ENCODE results near the gene OSBPL6. TPM values are rescaled to one million over a fixed set of nuclear protein-coding genes. Genes with fewer than 3 reads are reported as not detected.
A peak's percentile ranks its signal among the peaks of the same experiment; 100 is the strongest.

Gene OSBPL6
- total RNA-seq, 1 experiment from 2014 or later = 2.3 TPM

DNA sequence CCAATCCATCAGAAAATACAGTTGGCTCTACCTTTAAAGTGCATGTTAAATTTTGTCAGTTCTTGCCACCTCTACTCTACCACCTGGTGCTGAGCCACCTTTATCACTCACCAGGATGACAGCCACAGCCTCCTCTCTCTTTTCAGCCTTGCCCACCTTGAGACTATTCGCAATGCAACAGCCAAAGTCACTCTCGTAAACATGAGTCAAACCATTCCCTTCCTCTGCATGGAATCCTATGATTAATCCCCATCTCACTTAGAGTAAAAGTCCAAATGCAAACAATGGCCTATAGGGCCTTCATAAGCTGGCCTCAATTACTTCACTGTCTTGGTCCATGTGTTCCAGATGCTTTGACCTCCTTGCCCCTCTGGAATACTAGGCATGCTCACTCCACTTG, 5.8 kb upstream of the OSBPL6 start:
- no peak for TF ChIP-seq CTCF (IDR thresholded peaks at IDR 0.05; ENCODE audit: unreplicated experiment)
- intact Hi-C loops (cut with micrococcal nuclease; ENCODE audit: unreplicated experiment) = no loop called here

DNA sequence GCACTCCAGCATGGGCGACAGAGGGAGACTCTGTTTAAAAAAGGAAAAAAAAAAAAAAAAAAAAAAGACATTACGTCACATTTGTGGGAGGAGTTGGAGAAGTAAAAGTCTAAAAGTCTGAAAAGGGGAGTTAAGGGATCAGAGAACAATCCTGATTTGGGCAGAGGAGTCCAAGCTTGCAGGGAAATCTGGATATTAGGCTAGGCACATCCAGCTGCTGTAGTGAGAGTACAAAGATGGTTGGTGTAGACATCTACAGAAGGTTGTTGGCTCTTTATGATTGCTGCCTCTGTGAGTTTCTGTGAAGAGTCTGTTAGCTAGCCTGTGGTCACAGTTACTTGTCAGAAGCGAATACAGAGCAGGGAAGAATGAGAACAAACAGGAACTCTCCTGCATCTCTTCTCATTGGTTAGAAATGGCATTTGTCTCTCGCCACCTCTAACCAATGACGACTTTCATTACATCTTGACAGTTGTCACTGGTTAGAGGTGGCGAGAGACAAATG, 3.3 kb upstream of the OSBPL6 start:
- Mint-ChIP-seq H3K9me3 (ENCODE audit: low read depth, unreplicated experiment) (no peaks in the 10 kb centered on the region), H3K27ac (ENCODE audit: unreplicated experiment) (no peak overlapping the region), H3K4me1 (ENCODE audit: low read depth, unreplicated experiment) (no peaks in the 10 kb centered on the region), H3K36me3 (ENCODE audit: insufficient read depth, unreplicated experiment) (peaks cover 22% of the 10 kb centered on the region), H3K4me3 (ENCODE audit: low read depth, unreplicated experiment) (no peak overlapping the region), H3K27me3 (ENCODE audit: unreplicated experiment) (peaks cover 23% of the 10 kb centered on the region)
- intact Hi-C loops (cut with micrococcal nuclease; ENCODE audit: unreplicated experiment) = no loop called here
- CTCF ChIA-PET = interaction anchor here (0.7 kb wide), 1 partner anchor 32 kb away, joined by 5 read pairs; no protein-coding TSS in a partner anchor
- BruUV-seq (replicated peaks) = no TSS peak
- no peak for TF ChIP-seq CTCF (IDR thresholded peaks at IDR 0.05; ENCODE audit: unreplicated experiment)
- no peak for DNase-seq

More for the DNA sequence above, 5.8 kb upstream of the OSBPL6 start:
- CTCF ChIA-PET = no interaction called here
- Mint-ChIP-seq H3K36me3 (ENCODE audit: insufficient read depth, unreplicated experiment) (peaks cover 3% of the 10 kb centered on the region), H3K27ac (ENCODE audit: unreplicated experiment) (no peak overlapping the region), H3K9me3 (ENCODE audit: low read depth, unreplicated experiment) (no peaks in the 10 kb centered on the region), H3K27me3 (ENCODE audit: unreplicated experiment) (peaks cover 32% of the 10 kb centered on the region), H3K4me3 (ENCODE audit: low read depth, unreplicated experiment) (no peak overlapping the region), H3K4me1 (ENCODE audit: low read depth, unreplicated experiment) (no peaks in the 10 kb centered on the region)
- DNase-seq = no peak
- BruUV-seq (replicated peaks) = no TSS peak

DNA sequence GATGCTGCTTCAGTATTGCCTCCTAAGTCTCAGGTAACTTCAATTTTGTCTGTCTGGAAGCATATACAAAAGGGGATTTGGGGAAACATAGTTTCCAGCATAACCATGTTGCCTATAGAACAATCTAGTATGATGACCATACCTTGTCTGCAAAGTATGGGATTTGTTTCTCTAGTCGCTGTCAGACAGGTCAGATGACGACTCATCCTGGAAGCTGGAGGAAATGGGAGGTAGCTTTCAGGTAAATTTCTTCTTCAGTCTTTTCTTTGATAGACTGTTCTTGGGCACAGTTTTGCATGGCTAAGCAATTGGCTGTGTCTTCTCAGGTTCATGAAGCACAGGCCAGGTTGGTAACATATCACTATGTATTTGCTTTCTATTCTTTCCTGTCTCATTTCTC, 2.8 kb upstream of the OSBPL6 start:
- H3K27me3 Mint-ChIP-seq (ENCODE audit: unreplicated experiment) = peaks cover 23% of the 10 kb centered on the region
- H3K4me3 Mint-ChIP-seq (ENCODE audit: low read depth, unreplicated experiment) = no peak overlapping the region
- no peak overlapping the region for H3K27ac Mint-ChIP-seq (ENCODE audit: unreplicated experiment)
- no TSS peak for BruUV-seq (replicated peaks)
- peaks cover 22% of the 10 kb centered on the region for H3K36me3 Mint-ChIP-seq (ENCODE audit: insufficient read depth, unreplicated experiment)
- CTCF ChIA-PET = interaction anchor here (0.6 to 0.7 kb wide), 2 partner anchors 31 to 189 kb away, joined by 5 read pairs; no protein-coding TSS in a partner anchor
- intact Hi-C loops (cut with micrococcal nuclease; ENCODE audit: unreplicated experiment) = no loop called here
- DNase-seq = no peak
- no peaks in the 10 kb centered on the region for H3K9me3 Mint-ChIP-seq (ENCODE audit: low read depth, unreplicated experiment)
- TF ChIP-seq CTCF (IDR thresholded peaks at IDR 0.05; ENCODE audit: unreplicated experiment) = no peak
- H3K4me1 Mint-ChIP-seq (ENCODE audit: low read depth, unreplicated experiment) = no peaks in the 10 kb centered on the region

- intact Hi-C loops (cut with micrococcal nuclease; ENCODE audit: unreplicated experiment) = no loop called here
- Mint-ChIP-seq H3K36me3 (ENCODE audit: insufficient read depth, unreplicated experiment) (peaks cover 22% of the 10 kb centered on the region), H3K27me3 (ENCODE audit: unreplicated experiment) (peaks cover 23% of the 10 kb centered on the region), H3K4me3 (ENCODE audit: low read depth, unreplicated experiment) (peak overlapping the region; percentile 91), H3K4me1 (ENCODE audit: low read depth, unreplicated experiment) (no peaks in the 10 kb centered on the region), H3K9me3 (ENCODE audit: low read depth, unreplicated experiment) (no peaks in the 10 kb centered on the region), H3K27ac (ENCODE audit: unreplicated experiment) (no peak overlapping the region)
- TF ChIP-seq CTCF (IDR thresholded peaks at IDR 0.05; ENCODE audit: unreplicated experiment) = no peak
- no TSS peak for BruUV-seq (replicated peaks)
- no peak for DNase-seq
- CTCF ChIA-PET = no interaction called here
Measured at GRCh38 chr2:178193496-178193822, 853 bp upstream of the OSBPL6 start.

Data from Calu3 (cell line).